K562 (cell line): Measurements from ENCODE around the gene OSBPL1A. TPM values are rescaled to one million over a fixed set of nuclear protein-coding genes. Genes with fewer than 3 reads are reported as not detected.

Experiments used
- ATAC-seq: fragments of 200-7000 bp; cut with Tn5 transposase; 3 replicates; pipeline ENCODE4 v1.9.1; 2020; ENCODE audit warnings: moderate library complexity
- BruUV-seq: library from RNA; stranded (reverse); fragments of 400-500 nt; replicated peaks from 2 replicates; lab custom pipeline; 2021; lab: Mats Ljungman, UMichigan
- CTCF ChIA-PET: fragments of 300-600 bp; formaldehyde crosslinking; extraction: SDS; loops from one replicate; lab custom pipeline; 2021; ENCODE audit warnings: low intra/inter-chr PET ratio; lab: Yijun Ruan, JAX
- POLR2A ChIA-PET: fragments of 300-600, 350-650 bp; sonication (Branson Sonifier 250); formaldehyde crosslinking; extraction: SDS; loops from one replicate; lab custom pipeline; 2021; ENCODE audit warnings: antibody characterized with exemption, inconsistent platforms; lab: Yijun Ruan, JAX
- DNase-seq, 4 experiments: peaks; one replicate each; pipeline versions ENCODE4 v3.0.0 to v3.0.0-alpha.2; 2011 to 2018; ENCODE audit warnings: low spot score in 3 of 4, mixed read lengths in 3 of 4; ENCODE audit errors: extremely low read depth in 1 of 4
- FAIRE-seq: peaks from 2 replicates; lab custom pipeline; 2011; peaks lifted over from hg19 to GRCh38; lab: Jason Lieb, UNC
- H2AFZ ChIP-seq: 2 replicates; pipeline ENCODE4 v1.6.0; 2011; ENCODE audit warnings: low read depth, low read length, control low read depth, inconsistent platforms
- H3K27ac ChIP-seq: fragments of 200-600 bp; 3 replicates; pipeline ENCODE4 v1.8.0; 2011; ENCODE audit warnings: low read depth, mild to moderate bottlenecking, control low read depth, inconsistent platforms, low read length, moderate library complexity, mixed read lengths; ENCODE audit errors: extremely low read depth
- H3K27me3 ChIP-seq, 2 experiments: fragments of 300-600 bp in 1 of 2; 2 replicates in 1 of 2; 3 replicates in 1 of 2; pipeline versions ENCODE4 v1.6.0 to v1.8.0; 2011; ENCODE audit warnings: inconsistent platforms in 2 of 2, low read length in 2 of 2, mild to moderate bottlenecking in 1 of 2, mixed read lengths in 1 of 2, moderate library complexity in 1 of 2; ENCODE audit not compliant: control insufficient read depth in 2 of 2, insufficient read depth in 2 of 2
- H3K36me3 ChIP-seq: fragments of 300-600 bp; 3 replicates; pipeline ENCODE4 v1.8.0; 2011; ENCODE audit warnings: mild to moderate bottlenecking, low read length, inconsistent platforms; ENCODE audit not compliant: control insufficient read depth, insufficient read depth
- H3K4me1 ChIP-seq, 2 experiments: fragments of 200-600 bp in 1 of 2; replicated peaks in 1 of 2; 2 replicates in 1 of 2; 3 replicates in 1 of 2; pipeline versions ENCODE4 v1.5.1 to v1.8.0; 2011; ENCODE audit warnings: inconsistent platforms in 2 of 2, low read length in 2 of 2, mild to moderate bottlenecking in 1 of 2, mixed read lengths in 1 of 2, moderate library complexity in 1 of 2; ENCODE audit not compliant: control insufficient read depth in 2 of 2, insufficient read depth in 2 of 2
- H3K4me2 ChIP-seq: 2 replicates; pipeline ENCODE4 v1.6.1; 2011; ENCODE audit warnings: low read length, control low read depth, inconsistent platforms, mixed read lengths; ENCODE audit not compliant: insufficient read depth
- H3K4me3 ChIP-seq: fragments of 200-600 bp; sonication (generic), shearing (Covaris generic); 2 replicates; pipeline ENCODE4 v1.5.1; 2016; ENCODE audit warnings: control low read depth, inconsistent platforms
- H3K79me2 ChIP-seq: fragments of 200-600 bp; 3 replicates; pipeline ENCODE4 v1.8.0; 2011; ENCODE audit warnings: low read length, inconsistent platforms; ENCODE audit not compliant: control insufficient read depth, insufficient read depth
- H3K9ac ChIP-seq, 2 experiments: 2 replicates each; pipeline versions ENCODE4 v1.6.0 to v1.6.1; 2011; ENCODE audit warnings: low read depth in 2 of 2, low read length in 2 of 2, control low read depth in 1 of 2, inconsistent platforms in 1 of 2, mild to moderate bottlenecking in 1 of 2, mixed read lengths in 1 of 2; ENCODE audit not compliant: insufficient read depth in 1 of 2
- H3K9me1 ChIP-seq: one replicate; pipeline ENCODE4 v1.6.0; 2011; ENCODE audit warnings: inconsistent platforms, mild to moderate bottlenecking, low read length, moderate library complexity; ENCODE audit not compliant: control insufficient read depth, insufficient read depth
- H3K9me3 ChIP-seq: replicated peaks from 2 replicates; pipeline ENCODE4 v1.5.1; 2011; ENCODE audit warnings: low read depth, low read length, inconsistent platforms; ENCODE audit not compliant: control insufficient read depth, insufficient read depth
- H4K20me1 ChIP-seq: replicated peaks from 2 replicates; pipeline ENCODE4 v1.6.1; 2011; ENCODE audit warnings: low read length, inconsistent platforms, mixed read lengths; ENCODE audit not compliant: control insufficient read depth, insufficient read depth
- ERF ChIP-seq: fragments of 450-650 bp; formaldehyde crosslinking; IDR thresholded peaks from 2 replicates; pipeline ENCODE4 v1.4.0; 2020; ENCODE audit warnings: mild to moderate bottlenecking, mixed read lengths
- KHSRP ChIP-seq: fragments of 450-650 bp; IDR thresholded peaks from 2 replicates; pipeline ENCODE4 v1.6.1; 2017
- MBD1 ChIP-seq: fragments of 250-450 bp; sonication (Bioruptor Pico); IDR thresholded peaks from 2 replicates; pipeline ENCODE4 v1.8.0; 2022; ENCODE audit warnings: inconsistent platforms
- SMAD1 ChIP-seq: fragments of 150-350 bp; IDR thresholded peaks from 2 replicates; pipeline ENCODE4 v1.6.1; 2014; ENCODE audit warnings: low read length, low read depth; ENCODE audit not compliant: partially characterized antibody
- SMARCE1 ChIP-seq: fragments of 450-650 bp; IDR thresholded peaks from 2 replicates; pipeline ENCODE4 v1.7.1; 2016; ENCODE audit warnings: mild to moderate bottlenecking
- TCF3 ChIP-seq: sonication (generic); formaldehyde crosslinking; IDR thresholded peaks from 2 replicates; pipeline ENCODE4 v1.4.0; 2020; ENCODE audit warnings: mild to moderate bottlenecking, missing genetic modification reagents
- ZNF639 ChIP-seq, 2 experiments: fragments of 200-800 bp in 1 of 2; sonication (Bioruptor generic) in 1 of 2; sonication (generic) in 1 of 2; formaldehyde crosslinking in 1 of 2; IDR thresholded peaks in 1 of 2; conservative IDR thresholded peaks in 1 of 2; 2 replicates each; pipeline versions ENCODE4 v1.5.0 to v1.6.1; 2016 to 2020; ENCODE audit warnings: missing compliant biosample characterization in 1 of 2, missing genetic modification characterization in 1 of 2, missing genetic modification reagents in 1 of 2
- ZNF75A ChIP-seq: fragments of 450-650 bp; formaldehyde crosslinking; IDR thresholded peaks from 2 replicates; pipeline ENCODE4 v1.4.0; 2020; ENCODE audit warnings: mild to moderate bottlenecking
- WGBS: fragments of 100-300 bp; shearing (Covaris generic); methylation state at CpG from one replicate; pipeline ENCODE4 v1.1.6; 2016; ENCODE audit warnings: low coverage, mixed read lengths; ENCODE audit not compliant: insufficient coverage; ENCODE audit errors: missing lambda C conversion rate; 5-methylcytosine and 5-hydroxymethylcytosine counted together
- in situ Hi-C: fragments of 300-500 bp; cut with MboI; formaldehyde crosslinking; loops from 4 replicates; pipeline ENCODE4 v1.15.0; 2018; ENCODE audit warnings: inconsistent platforms, mixed read lengths
- intact Hi-C: fragments of 100-400 bp; cut with micrococcal nuclease; formaldehyde crosslinking; loops from 2 replicates; pipeline ENCODE4 v1.14.2; 2022
- polyA plus RNA-seq, 8 experiments: library from polyadenylated mRNA; depleted of rRNA in 4 of 8; stranded (reverse) in 5 of 8; unstranded in 3 of 8; fragments of >200 nt; fragmentation: Nextera tagmentation in 2 of 8; fragmentation: Illumina TruSeq in 1 of 8; extraction: Ambion mirVana in 2 of 8; extraction: Trizol in 1 of 8; gene quantifications; 2 replicates each; pipeline versions ENCODE4 v1.2.1 to v1.2.3, GENCODE V29; 2011 to 2014; ENCODE audit warnings: inconsistent platforms in 1 of 8, missing spikeins in 1 of 8
- total RNA-seq, 7 experiments: library from RNA; depleted of rRNA in 6 of 7; stranded (reverse); fragments of >200 nt in 6 of 7; fragmentation: Illumina TruSeq in 2 of 7; extraction: Trizol in 2 of 7; gene quantifications; 2 replicates each; pipeline versions ENCODE4 v1.2.1 to v1.2.3, GENCODE V29; 2011 to 2021; ENCODE audit warnings: low replicate concordance in 1 of 7

OSBPL1A gene
- total and polyA plus RNA-seq, 9 of the 15 experiments (the other 6 are each of a cell fraction or from before 2014, with no cell fraction given): 0.40 to 0.49 TPM; not detected in 7

GRCh38 chr18:24214913-24215312 lies 182.7 kb downstream of the OSBPL1A start:
- no peak for FAIRE-seq
- in situ Hi-C loops: no loop called here

GRCh38 chr18:24214144-24214543 lies 183.5 kb downstream of the OSBPL1A start:
- WGBS: 0% methylated on average over 6 of the region's 6 CpGs
- FAIRE-seq: no peak
- Histone ChIP-seq H3K4me1 (no peaks in the 10 kb centered on the region), H3K9me3 (no peaks in the 10 kb centered on the region), H3K36me3 (no peaks in the 10 kb centered on the region), H3K27ac (no peak overlapping the region), H2AFZ (no peak overlapping the region), H3K4me3 (no peak overlapping the region), H4K20me1 (no peaks in the 10 kb centered on the region), H3K4me2 (no peak overlapping the region), H3K27me3 (no peaks in the 10 kb centered on the region), H3K9ac (no peak overlapping the region), H3K79me2 (no peaks in the 10 kb centered on the region), H3K9me1 (no peaks in the 10 kb centered on the region)
- TF ChIP-seq MBD1 (CRISPR knock-in tag): no peak
- no peak for TF ChIP-seq KHSRP
- no peak for TF ChIP-seq ERF (CRISPR knock-in tag)
- no peak for TF ChIP-seq SMARCE1
- no peak for TF ChIP-seq SMAD1
- no peak for TF ChIP-seq ZNF75A (CRISPR knock-in tag)
- POLR2A ChIA-PET: no interaction called here
- CTCF ChIA-PET: no interaction called here
- DNase-seq: no peak
- intact Hi-C loops: no loop called here
- ATAC-seq: no peak
- in situ Hi-C loops: no loop called here
- BruUV-seq: no TSS peak

More at GRCh38 chr18:24214913-24215312, 182.7 kb downstream of the OSBPL1A start:
- ChIA-PET POLR2A (no interaction called here), CTCF (no interaction called here)
- Histone ChIP-seq H3K79me2 (no peaks in the 10 kb centered on the region), H3K9me3 (no peaks in the 10 kb centered on the region), H3K27me3 (no peaks in the 10 kb centered on the region; a peak in 1 of 5 replicates), H3K4me3 (no peak overlapping the region), H3K4me2 (no peak overlapping the region), H3K27ac (no peak overlapping the region), H3K9me1 (no peaks in the 10 kb centered on the region), H4K20me1 (no peaks in the 10 kb centered on the region), H2AFZ (no peak overlapping the region), H3K36me3 (no peaks in the 10 kb centered on the region), H3K9ac (no peak overlapping the region), H3K4me1 (no peaks in the 10 kb centered on the region)
- no TSS peak for BruUV-seq
- 0% methylated on average over 1 of the region's 1 CpG for WGBS
- DNase-seq: no peak
- no peak for TF ChIP-seq ZNF639 (CRISPR knock-in tag; conservative IDR thresholded peaks at IDR 0.05 in 1 of 2, IDR thresholded peaks at IDR 0.05 in 1 of 2)
- TF ChIP-seq TCF3 (CRISPR knock-in tag): no peak
- intact Hi-C loops: no loop called here
- ATAC-seq: no peak
